Esophagus muscularis mucosa (tissue), 4 donors: ENCODE results near the gene ZFP37. TPM values are rescaled to one million over a fixed set of nuclear protein-coding genes. Genes with fewer than 3 reads are reported as not detected.

Source experiments
- DNase-seq: peaks from one replicate; pipeline ENCODE4 v3.0.0-alpha.2; 2017; ENCODE audit errors: extremely low spot score
- H3K27ac ChIP-seq, 4 donors: fragments of 200-600 bp; sonication (generic); replicated peaks in 1 of 4; 1 replicate in 3 of 4; 2 replicates in 1 of 4; pipeline ENCODE4 v1.5.1; 2016 to 2019; ENCODE audit warnings: mild to moderate bottlenecking in 1 of 4
- H3K27me3 ChIP-seq, 4 donors: fragments of 200-600 bp; sonication (generic); one replicate each; pipeline versions ENCODE4 v1.5.1 to v1.6.0; 2016 to 2019
- H3K36me3 ChIP-seq, 4 donors: fragments of 200-600 bp; sonication (generic); one replicate each; pipeline ENCODE4 v1.5.1; 2016 to 2019
- H3K4me1 ChIP-seq, 4 donors: fragments of 200-600 bp; sonication (generic); one replicate each; pipeline ENCODE4 v1.5.1; 2016 to 2019
- H3K4me3 ChIP-seq, 4 donors: fragments of 200-600 bp; sonication (generic); 1 replicate in 2 of 4; 2 replicates in 2 of 4; pipeline ENCODE4 v1.5.1; 2016 to 2019; ENCODE audit warnings: mild to moderate bottlenecking in 4 of 4, moderate library complexity in 1 of 4
- H3K9me3 ChIP-seq, 4 donors: fragments of 200-600 bp; sonication (generic); 1 replicate in 3 of 4; 2 replicates in 1 of 4; pipeline ENCODE4 v1.5.1; 2016 to 2019
- CTCF ChIP-seq, 3 experiments: fragments of 200-600 bp in 2 of 3; fragments of 450-650 bp in 1 of 3; sonication (generic) in 2 of 3; IDR thresholded peaks; one replicate each; pipeline ENCODE4 v1.5.1; 2017 to 2019; ENCODE audit warnings: antibody characterized with exemption in 3 of 3, mild to moderate bottlenecking in 2 of 3, moderate library complexity in 1 of 3
- EP300 ChIP-seq: sonication (generic); formaldehyde crosslinking; IDR thresholded peaks from one replicate; pipeline ENCODE4 v1.6.1; 2017; ENCODE audit warnings: antibody characterized with exemption
- POLR2A ChIP-seq: fragments of 450-650 bp; IDR thresholded peaks from one replicate; pipeline ENCODE4 v1.6.1; 2017; ENCODE audit warnings: antibody characterized with exemption, moderate library complexity, mild to moderate bottlenecking, low read depth
- POLR2AphosphoS5 ChIP-seq, 2 donors: sonication (generic); formaldehyde crosslinking; IDR thresholded peaks; one replicate each; pipeline ENCODE4 v1.6.1; 2017; ENCODE audit warnings: antibody characterized with exemption in 2 of 2
- WGBS: methylation state at CpG from one replicate; pipeline ENCODE4 v1.1.5; 2018; 5-methylcytosine and 5-hydroxymethylcytosine counted together
- intact Hi-C: fragments of 100-400 bp; cut with DNase I; formaldehyde crosslinking; loops from one replicate; pipeline ENCODE4 v1.15.1; 2023
- total RNA-seq, 4 donors: library from RNA; depleted of rRNA; stranded (reverse); fragments of >200 nt; gene quantifications; one replicate each; pipeline versions ENCODE4 v1.1.0 to v1.2.1, GENCODE V29; 2016

The ZFP37 gene
- total RNA-seq, 4 donors from 2014 or later, result 2.1 to 3.2 (median 2.4) TPM

GRCh38 chr9:113012492-113012891 lies 44.0 kb downstream of the ZFP37 start:
- TF ChIP-seq EP300 (no peak), POLR2A (no peak), POLR2AphosphoS5 (IDR thresholded peaks at IDR 0.05) (no peak), CTCF (IDR thresholded peaks at IDR 0.05) (no peak)
- no peaks in the 10 kb centered on the region for H3K4me1 ChIP-seq
- H3K4me3 ChIP-seq, result peak overlapping the region; percentile 37 to 52 (median 42)
- DNase-seq, result no peak
- H3K27ac ChIP-seq, result no peak overlapping the region
- peaks cover 0 to 16% (median 0%) of the 10 kb centered on the region in 4 donors for H3K36me3 ChIP-seq
- intact Hi-C loops, result no loop called here
- H3K27me3 ChIP-seq, result no peaks in the 10 kb centered on the region
- 34% methylated on average over 9 of the region's 9 CpGs for WGBS
- peaks cover 0 to 58% (median 21%) of the 10 kb centered on the region in 4 donors for H3K9me3 ChIP-seq

GRCh38 chr9:113011911-113012381 lies 44.6 kb downstream of the ZFP37 start, which contains the start of gene ZNF883:
ZNF883 (minus strand) TSS chr9:113012192.
- Histone ChIP-seq H3K4me1 (no peaks in the 10 kb centered on the region), H3K4me3 (peak within 1 kb of the TSS; percentile 37 to 52 (median 42)), H3K9me3 (peaks cover 0 to 58% (median 22%) of the 10 kb centered on the region in 4 donors), H3K27me3 (no peaks in the 10 kb centered on the region), H3K36me3 (peaks cover 0 to 17% (median 0%) of the 10 kb centered on the region in 4 donors), H3K27ac (no peak within 1 kb of the TSS)
- peak in 1 of 2 donors; percentile 14 for TF ChIP-seq POLR2AphosphoS5 (IDR thresholded peaks at IDR 0.05)
- TF ChIP-seq CTCF (IDR thresholded peaks at IDR 0.05), result no peak
- no peak for TF ChIP-seq EP300
- intact Hi-C loops, result no loop called here
- 4% methylated on average over 29 of the region's 30 CpGs for WGBS
- DNase-seq, result no peak

GRCh38 chr9:113005777-113006176 lies 50.7 kb downstream of the ZFP37 start:
- TF ChIP-seq POLR2A, result no peak
- TF ChIP-seq POLR2AphosphoS5 (IDR thresholded peaks at IDR 0.05), result no peak
- TF ChIP-seq EP300, result no peak
- no peak for TF ChIP-seq CTCF (IDR thresholded peaks at IDR 0.05)
- no peak for DNase-seq
- 29% methylated on average over 1 of the region's 1 CpG for WGBS
- no peak overlapping the region for H3K4me3 ChIP-seq
- H3K4me1 ChIP-seq, result no peaks in the 10 kb centered on the region
- peaks cover 0 to 38% (median 2%) of the 10 kb centered on the region in 4 donors for H3K36me3 ChIP-seq
- H3K27me3 ChIP-seq, result no peaks in the 10 kb centered on the region
- H3K27ac ChIP-seq, result no peak overlapping the region
- intact Hi-C loops, result no loop called here
- peaks cover 0 to 69% (median 47%) of the 10 kb centered on the region in 4 donors for H3K9me3 ChIP-seq

- Histone ChIP-seq H3K4me1 (no peaks in the 10 kb centered on the region), H3K4me3 (no peak overlapping the region), H3K27me3 (no peaks in the 10 kb centered on the region), H3K36me3 (peaks cover 14 to 47% (median 21%) of the 10 kb centered on the region in 4 donors), H3K9me3 (peaks cover 0 to 94% (median 82%) of the 10 kb centered on the region in 4 donors), H3K27ac (no peak overlapping the region)
- intact Hi-C loops, result no loop called here
- DNase-seq, result no peak
- no peak for TF ChIP-seq EP300
- TF ChIP-seq POLR2AphosphoS5 (IDR thresholded peaks at IDR 0.05), result no peak
- TF ChIP-seq CTCF (IDR thresholded peaks at IDR 0.05), result no peak
- TF ChIP-seq POLR2A, result no peak
- 97% methylated on average over 8 of the region's 8 CpGs for WGBS
These were observed 59.1 kb downstream of the ZFP37 start for GRCh38 chr9:112997236-112997941.

Other genes with a start within 250 kb of the ZFP37 start
- gene SLC46A2, start 165.8 kb downstream of the ZFP37 start, total RNA-seq, result under 1 TPM in 3 of 4 donors, not detected in 1; 0.17 to 0.42 (median 0.26) TPM
- 1 to 10 TPM in 3 of 4 donors, under 1 TPM in 1; 0.99 to 2.1 (median 1.5) TPM for gene ZNF883, start 44.5 kb downstream of the ZFP37 start, total RNA-seq
- 10 to 100 TPM; 11.6 to 19.4 (median 15.8) TPM for gene SLC31A2, start 94.3 kb upstream of the ZFP37 start, total RNA-seq
- gene FKBP15, start 164.6 kb upstream of the ZFP37 start, total RNA-seq, result 10 to 100 TPM; 18.1 to 23.0 (median 20.6) TPM
- 10 to 100 TPM in 1 of 4 donors, 1 to 10 TPM in 3; 8.3 to 10.8 (median 8.9) TPM for gene SLC31A1, start 164.8 kb upstream of the ZFP37 start, total RNA-seq
- 10 to 100 TPM; 41.5 to 77.2 (median 48.5) TPM for gene CDC26, start 218.8 kb upstream of the ZFP37 start, total RNA-seq
- gene PRPF4, start 218.9 kb upstream of the ZFP37 start, total RNA-seq, result 10 to 100 TPM; 12.0 to 18.1 (median 16.3) TPM
- not detected for gene RNF183, start 246.7 kb upstream of the ZFP37 start, total RNA-seq